ENCODE measurements around the gene TNFAIP1. TPM values are rescaled to one million over a fixed set of nuclear protein-coding genes. Genes with fewer than 3 reads are reported as not detected.
A peak's percentile ranks its signal among the peaks of the same experiment; 100 is the strongest.

The TNFAIP1 gene
- total RNA-seq, 6 experiments from 2014 or later = 73.8 to 89.7 (median 85.2) TPM

DNA sequence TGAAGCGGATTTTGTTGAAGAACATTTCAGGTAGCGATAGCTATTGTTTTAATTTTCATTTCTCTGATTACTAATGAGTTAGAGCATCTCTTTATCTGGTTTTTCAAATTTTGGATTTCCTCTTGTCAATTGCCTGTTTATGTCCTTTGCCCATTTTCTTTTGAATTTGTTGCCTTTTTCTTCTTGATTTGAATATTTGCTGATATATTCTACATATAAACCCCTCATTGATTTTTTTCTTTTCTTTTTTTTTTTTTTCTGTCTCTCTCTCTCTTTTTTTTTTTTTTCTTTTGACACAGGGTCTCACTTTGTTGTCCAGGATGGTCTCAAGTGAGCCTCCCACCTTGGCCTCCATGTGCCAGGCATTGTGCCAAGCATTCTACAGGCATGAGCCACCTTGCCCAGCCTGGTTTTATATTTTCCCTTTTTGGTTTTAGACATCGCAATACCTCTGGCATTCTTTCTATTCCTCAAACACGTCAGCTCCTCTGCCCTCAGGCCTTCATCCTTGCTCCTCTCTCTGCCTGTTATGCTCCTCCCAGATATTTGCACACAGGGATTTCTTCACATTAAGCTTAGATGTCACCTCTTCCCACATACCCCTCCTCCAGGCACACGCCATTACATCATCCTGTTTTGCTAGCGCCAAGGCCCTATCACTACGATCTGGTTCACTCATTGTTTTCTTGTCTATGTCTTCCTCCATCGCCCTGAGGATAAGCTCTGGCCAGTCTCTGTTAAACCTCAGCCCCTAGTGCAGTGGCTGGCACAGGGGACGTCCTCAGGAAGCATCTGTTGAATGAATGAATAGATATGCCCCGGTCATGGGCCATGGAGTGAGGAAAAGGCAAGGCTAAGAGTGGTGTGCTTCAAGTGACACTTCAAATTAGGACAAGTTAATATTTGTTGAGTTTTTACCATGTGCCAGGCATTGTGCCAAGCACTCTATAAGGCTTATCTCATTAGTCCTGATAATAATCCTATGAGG, 44.5 kb downstream of the TNFAIP1 start:
- Mint-ChIP-seq H3K27ac (peak overlapping the region; percentile 84), H3K4me1 (ENCODE audit: low read depth) (peaks cover 14% of the 10 kb centered on the region), H3K36me3 (ENCODE audit: low read depth) (peaks cover 11% of the 10 kb centered on the region), H3K27me3 (ENCODE audit: insufficient read depth) (no peaks in the 10 kb centered on the region; the same call in 1 of the 2 replicates), H3K9me3 (no peaks in the 10 kb centered on the region), H3K4me3 (no peak overlapping the region; the same call in 1 of the 2 replicates)
- DNase-seq = peak; percentile 95
- TF ChIP-seq, protein P1, sequence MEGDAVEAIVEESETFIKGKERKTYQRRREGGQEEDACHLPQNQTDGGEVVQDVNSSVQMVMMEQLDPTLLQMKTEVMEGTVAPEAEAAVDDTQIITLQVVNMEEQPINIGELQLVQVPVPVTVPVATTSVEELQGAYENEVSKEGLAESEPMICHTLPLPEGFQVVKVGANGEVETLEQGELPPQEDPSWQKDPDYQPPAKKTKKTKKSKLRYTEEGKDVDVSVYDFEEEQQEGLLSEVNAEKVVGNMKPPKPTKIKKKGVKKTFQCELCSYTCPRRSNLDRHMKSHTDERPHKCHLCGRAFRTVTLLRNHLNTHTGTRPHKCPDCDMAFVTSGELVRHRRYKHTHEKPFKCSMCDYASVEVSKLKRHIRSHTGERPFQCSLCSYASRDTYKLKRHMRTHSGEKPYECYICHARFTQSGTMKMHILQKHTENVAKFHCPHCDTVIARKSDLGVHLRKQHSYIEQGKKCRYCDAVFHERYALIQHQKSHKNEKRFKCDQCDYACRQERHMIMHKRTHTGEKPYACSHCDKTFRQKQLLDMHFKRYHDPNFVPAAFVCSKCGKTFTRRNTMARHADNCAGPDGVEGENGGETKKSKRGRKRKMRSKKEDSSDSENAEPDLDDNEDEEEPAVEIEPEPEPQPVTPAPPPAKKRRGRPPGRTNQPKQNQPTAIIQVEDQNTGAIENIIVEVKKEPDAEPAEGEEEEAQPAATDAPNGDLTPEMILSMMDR (IDR thresholded peaks at IDR 0.05) = no peak

DNA sequence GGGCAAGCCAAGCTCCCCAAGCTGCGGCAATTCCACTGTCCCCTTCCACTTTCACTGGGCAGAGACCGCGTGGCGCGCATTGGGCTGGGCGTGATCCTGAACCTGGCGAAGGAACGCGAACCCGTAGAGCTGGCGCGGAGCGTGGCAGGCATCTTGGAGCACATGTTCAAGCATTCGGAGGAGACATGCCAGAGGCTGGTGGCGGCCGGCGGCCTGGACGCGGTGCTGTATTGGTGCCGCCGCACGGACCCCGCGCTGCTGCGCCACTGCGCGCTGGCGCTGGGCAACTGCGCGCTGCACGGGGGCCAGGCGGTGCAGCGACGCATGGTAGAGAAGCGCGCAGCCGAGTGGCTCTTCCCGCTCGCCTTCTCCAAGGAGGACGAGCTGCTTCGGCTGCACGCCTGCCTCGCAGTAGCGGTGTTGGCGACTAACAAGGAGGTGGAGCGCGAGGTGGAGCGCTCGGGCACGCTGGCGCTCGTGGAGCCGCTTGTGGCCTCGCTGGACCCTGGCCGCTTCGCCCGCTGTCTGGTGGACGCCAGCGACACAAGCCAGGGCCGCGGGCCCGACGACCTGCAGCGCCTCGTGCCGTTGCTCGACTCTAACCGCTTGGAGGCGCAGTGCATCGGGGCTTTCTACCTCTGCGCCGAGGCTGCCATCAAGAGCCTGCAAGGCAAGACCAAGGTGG, 45.7 kb downstream of the TNFAIP1 start:
- TF ChIP-seq, protein P1 (IDR thresholded peaks at IDR 0.05) = no peak
- Mint-ChIP-seq H3K27ac (no peak overlapping the region), H3K4me3 (no peak overlapping the region), H3K4me1 (ENCODE audit: low read depth) (peaks cover 14% of the 10 kb centered on the region), H3K27me3 (ENCODE audit: insufficient read depth) (no peaks in the 10 kb centered on the region; the same call in 1 of the 2 replicates), H3K9me3 (no peaks in the 10 kb centered on the region), H3K36me3 (ENCODE audit: low read depth) (peaks cover 10% of the 10 kb centered on the region)
- DNase-seq = no peak

DNA sequence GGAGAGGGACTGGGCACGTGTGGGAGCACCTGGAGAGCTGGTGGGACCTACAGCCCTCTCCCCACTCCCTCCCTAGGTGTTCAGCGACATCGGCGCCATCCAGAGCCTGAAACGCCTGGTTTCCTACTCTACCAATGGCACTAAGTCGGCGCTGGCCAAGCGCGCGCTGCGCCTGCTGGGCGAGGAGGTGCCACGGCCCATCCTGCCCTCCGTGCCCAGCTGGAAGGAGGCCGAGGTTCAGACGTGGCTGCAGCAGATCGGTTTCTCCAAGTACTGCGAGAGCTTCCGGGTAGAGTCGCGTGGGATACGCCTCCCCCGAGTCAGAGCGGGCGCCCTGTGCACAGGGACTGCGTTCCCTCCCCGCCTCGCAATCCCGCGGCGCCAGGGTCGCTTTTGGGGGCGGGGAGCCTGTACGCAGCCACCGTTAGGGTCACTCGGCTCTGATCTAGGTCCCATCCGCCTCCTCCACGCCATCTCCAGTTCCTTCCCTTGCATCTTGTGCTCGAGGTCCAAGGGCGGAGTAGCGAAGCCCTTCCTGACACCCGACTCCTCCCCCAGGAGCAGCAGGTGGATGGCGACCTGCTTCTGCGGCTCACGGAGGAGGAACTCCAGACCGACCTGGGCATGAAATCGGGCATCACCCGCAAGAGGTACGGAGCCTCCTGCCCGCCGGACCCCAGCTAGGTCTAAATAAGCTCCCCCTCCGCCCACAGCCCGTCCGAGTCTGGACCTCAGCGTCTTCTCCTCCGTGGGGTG, 48.9 kb downstream of the TNFAIP1 start:
- H3K36me3 Mint-ChIP-seq (ENCODE audit: low read depth) = peaks cover 11% of the 10 kb centered on the region
- TF ChIP-seq, protein P1 (IDR thresholded peaks at IDR 0.05) = no peak
- no peaks in the 10 kb centered on the region for H3K9me3 Mint-ChIP-seq
- H3K4me1 Mint-ChIP-seq (ENCODE audit: low read depth) = peaks cover 14% of the 10 kb centered on the region
- no peak overlapping the region for H3K4me3 Mint-ChIP-seq
- no peak for DNase-seq
- H3K27ac Mint-ChIP-seq = no peak overlapping the region
- no peaks in the 10 kb centered on the region; the same call in 1 of the 2 replicates for H3K27me3 Mint-ChIP-seq (ENCODE audit: insufficient read depth)

DNA sequence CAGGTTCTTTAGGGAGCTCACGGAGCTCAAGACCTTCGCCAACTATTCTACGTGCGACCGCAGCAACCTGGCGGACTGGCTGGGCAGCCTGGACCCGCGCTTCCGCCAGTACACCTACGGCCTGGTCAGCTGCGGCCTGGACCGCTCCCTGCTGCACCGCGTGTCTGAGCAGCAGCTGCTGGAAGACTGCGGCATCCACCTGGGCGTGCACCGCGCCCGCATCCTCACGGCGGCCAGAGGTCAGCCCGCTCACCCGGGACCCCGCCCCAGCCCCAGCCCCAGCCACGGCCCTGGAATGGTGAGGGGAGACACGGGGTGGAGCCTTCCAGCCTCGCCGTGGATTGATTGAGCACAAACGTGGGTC, 49.5 kb downstream of the TNFAIP1 start:
- H3K27me3 Mint-ChIP-seq (ENCODE audit: insufficient read depth) = no peaks in the 10 kb centered on the region; the same call in 1 of the 2 replicates
- H3K36me3 Mint-ChIP-seq (ENCODE audit: low read depth) = peaks cover 11% of the 10 kb centered on the region
- TF ChIP-seq, protein P1 (IDR thresholded peaks at IDR 0.05) = no peak
- no peak for DNase-seq
- H3K4me3 Mint-ChIP-seq = no peak overlapping the region
- peaks cover 8% of the 10 kb centered on the region for H3K4me1 Mint-ChIP-seq (ENCODE audit: low read depth)
- H3K9me3 Mint-ChIP-seq = no peaks in the 10 kb centered on the region
- no peak overlapping the region for H3K27ac Mint-ChIP-seq

DNA sequence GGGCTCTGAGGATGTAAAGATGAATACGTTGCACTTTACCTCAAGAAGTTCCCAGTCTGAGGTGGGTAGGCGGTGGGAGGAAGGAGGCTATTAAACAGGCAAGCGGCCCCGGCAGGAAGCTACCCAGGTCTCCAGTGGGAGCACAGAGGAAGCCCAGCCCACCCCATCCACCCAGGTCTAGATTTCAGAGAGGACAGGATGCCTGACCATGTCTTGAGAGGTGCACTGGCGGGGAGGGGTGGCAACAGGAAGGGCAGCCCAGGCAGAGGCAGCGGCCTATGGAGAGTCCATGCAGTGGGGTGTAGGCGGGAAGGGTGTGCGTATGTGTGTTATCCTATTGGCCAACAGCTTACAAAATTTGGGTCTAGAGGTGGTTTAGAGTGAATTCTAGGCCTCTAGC, 49.8 kb downstream of the TNFAIP1 start:
- Mint-ChIP-seq H3K27me3 (ENCODE audit: insufficient read depth) (no peaks in the 10 kb centered on the region; the same call in 1 of the 2 replicates), H3K4me3 (no peak overlapping the region)
- TF ChIP-seq, protein P1 (IDR thresholded peaks at IDR 0.05) = no peak

More for the DNA sequence above, 49.8 kb downstream of the TNFAIP1 start:
- Mint-ChIP-seq H3K4me1 (ENCODE audit: low read depth) (peaks cover 4% of the 10 kb centered on the region), H3K27ac (no peak overlapping the region), H3K36me3 (ENCODE audit: low read depth) (peaks cover 14% of the 10 kb centered on the region), H3K9me3 (no peaks in the 10 kb centered on the region)
- no peak for DNase-seq
